Non-pigmented ciliary epithelial cell (primary cell): ENCODE results near the gene GTSF1L.

Experiments
- DNase-seq: peaks from one replicate; pipeline ENCODE4 v3.0.0-alpha.2; 2010; ENCODE audit warnings: low read depth

GTSF1L gene

DNA sequence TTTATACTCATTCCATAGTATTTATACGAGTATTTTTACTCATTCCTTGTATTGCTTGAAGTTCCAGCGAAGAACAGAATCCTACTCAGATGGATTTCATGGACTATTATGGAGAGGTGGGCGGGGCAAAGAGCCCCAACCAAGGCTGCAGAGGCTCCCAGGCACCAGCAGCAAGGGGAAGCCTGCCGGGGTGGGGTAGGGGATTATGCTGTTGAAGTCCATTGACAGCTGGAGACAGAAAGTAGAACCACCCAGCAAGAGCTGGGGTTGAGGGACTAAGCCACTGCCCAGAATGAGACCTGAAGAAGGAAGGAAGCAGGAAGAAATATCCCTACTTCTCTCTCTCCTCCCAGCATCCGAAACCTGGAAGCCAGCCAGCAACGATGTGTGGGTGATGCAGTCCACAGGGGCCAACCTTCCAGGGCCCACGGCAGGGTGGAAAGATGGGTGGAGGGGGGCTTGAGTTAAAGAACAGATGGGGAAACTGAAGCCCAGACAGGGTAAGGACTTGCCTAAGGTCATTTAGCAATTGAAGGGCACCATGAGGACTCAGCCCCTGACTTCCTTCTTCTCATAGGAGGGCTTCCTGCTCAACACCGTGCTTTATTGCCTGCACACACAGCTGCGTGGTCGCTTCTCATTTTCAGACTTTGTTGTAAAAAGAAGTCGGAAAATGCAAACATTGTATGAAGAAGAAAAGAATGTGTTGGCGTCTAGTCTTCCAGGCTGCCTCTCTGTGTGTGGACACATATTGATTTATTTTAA is 18.3 kb upstream of the GTSF1L start:
- no peak for DNase-seq

DNA sequence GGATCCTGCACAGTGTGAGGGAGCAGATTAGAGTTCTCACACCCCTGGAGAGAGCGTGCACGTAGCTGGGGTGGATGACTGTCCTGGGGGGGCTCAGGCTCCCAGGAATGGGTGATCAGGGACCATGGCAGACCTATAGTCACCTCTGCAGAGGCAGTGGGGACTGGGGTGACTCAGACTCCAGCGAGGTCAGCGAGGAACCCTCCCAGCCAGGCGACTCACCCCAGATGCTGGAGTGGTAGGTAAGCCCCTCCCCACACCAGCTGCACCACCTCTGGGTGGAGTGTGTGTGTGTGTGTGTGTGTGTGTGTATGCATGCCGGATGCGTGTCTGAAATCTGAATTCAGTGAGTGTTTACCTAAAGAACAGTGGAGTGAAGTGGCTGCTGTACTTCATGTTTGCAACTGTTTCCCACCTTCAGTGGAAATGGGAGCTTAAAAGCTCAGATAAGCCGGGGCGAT is 17.4 kb upstream of the GTSF1L start:
- DNase-seq, result no peak

DNA sequence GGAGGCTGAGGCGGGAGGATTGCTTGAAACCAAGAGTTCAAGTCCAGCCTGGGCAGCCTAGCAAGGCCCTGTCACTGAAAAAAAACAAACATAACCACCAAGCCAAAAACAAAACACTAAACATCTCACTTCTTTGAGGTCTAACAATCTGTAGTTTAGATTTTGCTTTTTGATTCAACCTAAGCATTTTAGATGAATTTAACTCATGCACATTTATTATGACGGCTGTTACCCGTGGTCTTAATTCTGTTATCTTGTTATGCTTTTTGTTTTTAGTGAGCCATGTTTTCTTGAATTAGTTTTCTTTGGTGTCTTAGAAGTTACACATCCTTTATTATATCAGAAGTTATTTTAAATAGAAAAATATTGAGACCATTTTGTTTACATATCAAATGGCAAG is 13.8 kb upstream of the GTSF1L start:
- no peak for DNase-seq

DNA sequence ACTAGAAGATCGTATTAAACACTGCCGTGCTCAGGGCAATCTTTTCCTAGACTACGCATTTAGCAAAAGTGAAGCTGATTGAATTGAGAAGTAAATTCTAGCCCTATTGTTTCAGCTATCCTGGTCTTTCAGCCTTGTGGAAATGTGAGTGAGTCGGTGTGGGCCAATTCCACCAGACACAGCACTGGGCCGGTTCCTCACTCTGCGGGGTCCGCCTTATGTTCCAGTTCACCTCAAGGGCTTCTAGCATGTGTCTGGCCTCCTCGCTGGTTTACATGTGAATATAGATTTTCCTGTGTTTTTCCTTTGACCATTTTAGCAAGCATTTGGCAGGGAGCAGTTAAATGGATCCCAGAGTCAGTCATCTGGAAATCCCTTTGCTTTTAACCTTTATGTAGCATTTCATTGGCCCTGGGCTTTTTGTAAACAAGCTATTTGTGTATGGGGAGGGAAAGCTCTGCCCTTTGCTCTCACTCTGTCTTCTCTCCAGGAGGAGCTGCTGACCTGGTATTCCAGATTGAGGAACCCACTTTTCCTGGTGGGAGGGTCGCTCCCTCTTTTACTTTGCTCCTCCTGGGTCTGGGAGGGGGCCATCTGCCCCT is 12.4 kb upstream of the GTSF1L start:
- no peak for DNase-seq

DNA sequence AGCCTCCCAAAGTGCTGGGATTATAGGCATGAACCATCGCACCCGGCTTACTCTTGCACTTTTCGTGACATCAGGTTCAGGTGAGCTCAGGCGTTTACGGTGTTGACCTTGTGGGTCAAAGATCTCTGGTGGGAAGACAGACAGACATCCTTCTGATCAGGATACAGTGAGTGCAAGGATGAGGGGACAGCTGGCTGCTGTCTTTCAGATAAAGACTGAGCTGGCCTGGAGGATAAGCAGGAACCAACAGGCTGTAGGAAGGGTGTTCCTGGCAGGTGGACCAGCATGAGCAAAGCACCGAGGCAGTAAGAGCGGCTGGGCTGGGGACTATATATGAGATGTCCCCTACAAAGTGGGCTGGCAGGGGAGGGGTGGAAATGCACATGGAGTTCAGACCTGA is 11.1 kb upstream of the GTSF1L start:
- no peak for DNase-seq

DNA sequence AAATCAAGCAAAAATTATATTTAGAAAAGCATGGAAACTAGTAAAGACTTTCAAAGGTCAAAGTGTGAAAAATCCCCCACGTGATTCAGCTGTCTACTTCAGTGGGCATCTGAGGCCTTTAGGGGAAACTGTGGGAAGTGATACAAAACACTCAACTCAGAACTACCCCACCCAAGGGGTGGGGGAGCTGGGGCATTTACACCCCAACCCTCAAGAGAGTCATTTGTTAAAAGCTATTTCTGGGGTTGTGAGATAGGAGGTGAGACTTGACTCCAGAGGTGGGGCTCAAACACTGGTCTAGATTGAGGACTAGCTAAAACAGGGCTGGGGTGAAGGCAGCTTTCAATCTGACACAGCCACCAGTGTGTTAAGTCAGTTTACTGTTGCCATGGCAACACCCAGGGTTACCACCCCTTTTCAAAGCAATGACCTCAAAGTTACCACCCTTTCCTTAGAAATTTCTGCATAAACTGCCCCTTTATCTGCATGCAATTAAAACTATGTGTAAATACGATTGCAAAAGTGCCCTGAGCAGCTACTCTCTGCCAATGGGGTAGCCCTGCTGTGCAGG is 9.9 kb upstream of the GTSF1L start:
- DNase-seq, result no peak

DNA sequence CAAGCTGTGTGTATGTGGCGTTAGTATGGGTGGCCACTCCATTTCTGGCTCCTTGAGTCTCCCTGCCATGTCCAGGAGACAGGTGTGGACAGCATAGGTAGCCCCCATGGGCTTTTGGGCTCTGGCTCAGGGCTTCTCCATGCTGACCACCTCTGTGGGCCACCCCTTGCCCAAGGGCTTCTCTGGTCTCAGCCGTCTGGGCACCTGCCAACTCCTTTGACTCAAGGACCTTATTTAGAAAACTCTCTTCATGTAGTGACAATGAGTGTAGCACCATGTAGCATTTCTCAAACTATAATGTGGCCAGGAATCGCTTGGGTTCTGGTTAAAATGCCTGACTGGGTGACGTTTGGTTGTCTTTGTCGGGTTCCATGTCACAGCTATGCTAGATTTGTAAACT is 5.1 kb upstream of the GTSF1L start:
- no peak for DNase-seq

DNA sequence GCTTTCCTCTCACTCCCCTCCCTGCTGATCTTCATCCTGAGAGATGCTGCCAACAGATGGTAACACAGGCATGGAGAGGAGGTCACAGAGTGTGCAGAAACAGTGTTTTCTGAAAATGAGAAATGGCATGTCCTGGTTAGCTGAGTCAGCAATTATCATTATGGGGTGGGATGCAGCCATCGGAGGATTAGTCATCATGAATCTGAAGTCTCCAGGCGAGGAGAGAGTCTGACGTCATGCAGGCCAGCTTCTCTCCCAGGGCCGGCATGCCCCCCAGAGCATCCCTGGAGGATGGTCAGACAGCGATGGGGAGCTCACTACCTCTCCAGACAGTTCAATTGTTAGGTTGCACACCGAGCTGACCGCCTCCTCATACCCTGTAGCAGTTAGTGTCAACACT is 4.7 kb upstream of the GTSF1L start:
- DNase-seq, result no peak

DNA sequence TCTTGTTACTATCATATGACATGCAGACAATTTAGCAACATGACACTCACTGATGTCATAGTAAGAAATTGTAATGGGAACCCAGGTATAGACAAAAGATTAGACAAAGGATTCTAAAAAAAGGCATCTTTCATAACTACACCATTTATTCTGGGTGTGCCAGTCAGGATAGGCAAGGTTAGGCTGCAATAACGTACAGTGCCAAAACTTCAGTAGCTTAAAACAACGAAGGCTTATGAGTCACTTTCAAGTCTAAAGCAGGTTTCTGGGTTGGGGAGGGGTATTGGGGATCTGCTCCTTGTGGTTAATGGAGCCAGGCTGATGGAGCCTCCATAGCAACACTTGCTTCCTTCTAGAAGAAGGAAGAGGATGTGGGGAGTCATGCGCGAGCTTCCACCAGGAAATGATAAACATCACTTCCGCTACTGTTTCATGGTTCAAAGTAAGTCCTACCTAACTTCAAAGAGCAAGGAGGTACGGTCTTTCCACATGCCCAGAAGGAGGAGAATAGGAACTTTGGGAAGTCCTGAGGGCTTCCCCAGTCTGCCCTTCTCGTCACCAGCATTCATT is 2.0 kb upstream of the GTSF1L start:
- DNase-seq, result no peak

DNA sequence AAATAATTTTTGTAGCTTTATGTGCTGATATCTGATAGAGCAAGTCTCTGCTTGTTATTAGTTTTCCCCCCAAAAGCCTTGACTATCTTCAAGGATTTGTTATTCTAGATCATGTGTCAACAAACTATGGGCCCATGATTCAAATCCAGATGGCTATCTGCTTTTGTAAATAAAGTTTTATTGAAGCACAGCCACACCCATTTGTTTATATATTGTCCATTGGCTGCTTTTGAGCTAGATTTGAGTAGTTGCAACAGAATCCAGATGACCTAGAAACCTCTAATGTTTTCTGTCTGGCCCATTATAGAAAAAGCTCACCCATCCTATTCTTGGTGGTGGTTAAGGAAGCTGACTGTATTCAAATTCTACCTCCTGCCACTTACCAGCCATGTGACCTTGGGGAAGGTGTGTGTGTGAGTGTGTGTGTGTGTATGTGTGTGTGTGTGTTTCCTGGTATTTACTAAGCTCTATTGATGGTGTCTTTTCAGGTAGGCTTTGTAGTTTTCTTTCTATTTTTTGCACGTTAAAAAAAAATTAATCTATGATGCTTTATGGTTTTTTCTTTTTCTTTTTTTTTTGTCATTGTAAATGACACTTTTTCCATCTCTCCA is 1.3 kb upstream of the GTSF1L start:
- DNase-seq, result no peak

DNA sequence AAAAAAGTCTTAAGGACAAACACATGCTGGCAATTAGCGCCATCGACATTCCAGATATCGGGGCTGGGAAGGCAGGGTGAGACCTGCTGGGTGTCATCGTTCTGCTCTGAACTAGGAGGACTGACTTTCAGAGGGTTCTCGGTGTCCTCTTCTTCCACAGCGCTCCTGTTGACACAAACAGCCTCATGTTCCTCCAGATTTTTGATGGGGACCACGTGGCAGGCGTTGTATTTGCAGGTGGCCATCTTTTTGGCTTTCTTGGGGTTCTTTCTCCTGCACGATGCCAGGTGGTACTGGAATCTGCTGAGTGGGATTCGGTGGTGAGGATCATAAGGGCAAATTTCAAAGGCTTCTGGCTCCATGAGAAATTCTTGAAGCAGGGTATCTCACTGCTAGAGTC is 469 bp downstream of the GTSF1L start:
- no peak for DNase-seq

DNA sequence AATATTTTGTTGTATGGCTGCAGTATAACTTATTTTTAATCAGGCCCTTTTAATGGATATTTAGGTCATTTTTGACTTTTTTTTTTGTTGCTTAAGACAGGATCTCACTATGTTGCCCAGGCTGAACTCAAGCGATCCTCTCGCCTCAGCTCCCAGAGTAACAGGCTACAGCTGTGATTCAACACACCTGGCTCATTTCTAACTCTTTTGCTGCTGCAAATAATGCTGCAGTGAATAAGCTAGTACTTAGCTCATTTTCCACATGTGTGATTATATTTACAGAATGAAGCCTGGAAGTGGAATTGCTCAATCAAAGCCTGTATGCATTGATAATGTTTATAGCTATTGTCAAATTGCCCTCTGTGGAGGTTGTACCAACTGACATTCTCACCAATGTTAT is 1.1 kb downstream of the GTSF1L start:
- no peak for DNase-seq

DNA sequence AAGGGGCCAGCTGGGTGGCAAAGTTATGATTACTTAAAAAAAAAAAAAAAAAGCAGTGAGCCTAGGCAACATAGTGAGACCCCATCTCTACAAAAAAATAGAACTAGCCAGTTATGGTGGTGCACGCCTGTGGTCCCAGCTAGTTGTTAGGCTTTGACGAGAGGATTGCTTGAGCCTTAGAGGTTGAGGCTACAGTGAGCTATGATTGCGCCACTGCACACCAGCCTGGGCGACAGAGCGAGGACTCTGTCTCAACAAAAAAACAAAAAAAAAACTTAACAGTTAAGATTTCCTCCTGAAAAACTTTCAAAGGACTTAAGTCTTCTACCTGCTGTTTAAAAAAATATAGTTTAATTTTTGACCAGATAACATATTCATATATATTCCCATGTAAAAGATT is 2.4 kb downstream of the GTSF1L start:
- DNase-seq, result no peak

DNA sequence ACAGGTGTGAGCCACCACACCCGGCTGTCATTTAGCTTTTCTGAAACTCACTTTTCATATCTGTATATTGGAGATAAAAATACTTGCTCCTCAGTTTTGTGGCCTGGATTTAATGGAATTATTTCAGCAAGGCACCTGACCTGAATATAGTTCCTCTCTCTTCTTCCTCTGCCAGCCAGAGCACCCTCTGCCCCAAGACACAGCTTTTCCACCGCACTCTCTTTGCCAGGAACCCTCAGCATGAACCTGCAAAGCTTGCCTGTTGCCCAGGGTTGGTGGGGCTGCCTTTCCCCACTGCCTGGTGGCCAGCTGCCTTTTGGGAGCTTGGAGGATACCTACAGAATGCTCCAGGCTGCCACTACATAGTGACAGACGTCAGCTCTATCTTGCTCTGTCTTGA is 3.1 kb downstream of the GTSF1L start:
- DNase-seq, result no peak

DNA sequence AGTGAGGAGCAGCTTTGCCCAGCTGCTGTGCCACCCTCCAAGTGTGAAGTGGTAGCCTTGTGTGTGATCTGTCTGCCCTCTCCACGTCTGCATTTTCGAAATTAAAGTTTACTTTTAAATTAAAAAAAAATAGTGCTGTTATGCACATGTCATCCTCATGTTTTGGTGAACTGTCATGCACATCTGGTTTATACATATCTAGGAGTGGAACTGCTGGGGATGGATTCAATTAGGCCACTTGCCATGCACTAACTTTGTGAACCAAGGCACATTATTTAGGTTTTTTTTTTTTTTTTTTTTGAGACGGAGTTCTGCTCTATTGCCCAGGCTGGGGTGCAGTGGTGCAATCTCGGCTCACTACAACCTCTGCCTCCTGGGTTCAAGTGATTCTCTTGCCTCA is 3.6 kb downstream of the GTSF1L start:
- DNase-seq, result no peak

DNA sequence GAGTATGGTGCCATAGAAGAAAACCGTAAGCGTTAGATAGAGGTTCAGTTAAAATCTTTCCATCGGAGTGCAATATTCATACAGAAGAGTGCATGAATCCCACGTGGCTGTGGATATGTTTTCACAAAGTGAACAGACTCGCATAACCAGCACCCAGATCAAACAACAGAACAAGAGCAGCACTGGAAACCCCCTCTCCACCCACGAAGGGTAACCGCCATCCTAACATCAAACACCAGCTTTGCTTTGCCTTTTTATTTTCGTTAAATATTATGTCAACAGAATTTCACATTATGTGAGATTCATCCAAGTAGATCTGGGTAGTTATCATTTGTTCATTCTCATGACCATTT is 4.7 kb downstream of the GTSF1L start:
- no peak for DNase-seq

DNA sequence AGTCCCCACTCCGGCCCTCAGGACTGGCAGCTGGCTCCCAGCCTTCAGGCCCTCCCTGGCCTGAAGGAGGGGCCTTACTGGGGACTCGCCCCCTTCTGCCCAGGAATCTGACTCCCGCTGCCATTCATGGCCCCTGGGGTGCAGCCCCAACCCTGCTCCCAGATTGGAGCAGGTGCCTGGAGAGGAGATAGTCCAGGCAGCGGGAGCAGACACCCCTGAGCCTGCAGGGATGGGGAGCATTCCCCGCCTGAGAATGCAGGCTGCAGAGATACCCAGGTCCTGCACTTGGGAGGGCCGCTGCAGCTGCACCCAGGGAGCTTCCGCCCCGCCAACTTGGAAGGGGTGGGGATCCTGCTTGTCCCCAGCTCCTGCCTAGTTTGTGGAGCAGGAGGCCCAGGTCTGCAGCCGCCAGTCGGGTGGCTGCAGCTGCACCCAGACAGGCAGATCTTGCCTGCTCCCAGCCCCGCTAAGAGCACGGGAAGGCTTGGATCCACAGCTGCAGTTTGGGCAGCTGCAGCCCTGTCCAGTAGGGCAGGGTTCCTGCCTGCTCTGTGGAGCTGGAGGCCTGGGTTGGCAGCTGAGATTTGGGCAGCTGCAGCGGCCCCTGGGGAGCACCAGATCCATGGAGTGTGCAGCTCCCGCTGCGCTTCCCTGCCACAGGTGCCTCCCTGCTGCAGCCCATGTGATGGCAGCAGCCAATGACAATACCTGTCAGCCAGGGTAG is 5.2 kb downstream of the GTSF1L start:
- no peak for DNase-seq

DNA sequence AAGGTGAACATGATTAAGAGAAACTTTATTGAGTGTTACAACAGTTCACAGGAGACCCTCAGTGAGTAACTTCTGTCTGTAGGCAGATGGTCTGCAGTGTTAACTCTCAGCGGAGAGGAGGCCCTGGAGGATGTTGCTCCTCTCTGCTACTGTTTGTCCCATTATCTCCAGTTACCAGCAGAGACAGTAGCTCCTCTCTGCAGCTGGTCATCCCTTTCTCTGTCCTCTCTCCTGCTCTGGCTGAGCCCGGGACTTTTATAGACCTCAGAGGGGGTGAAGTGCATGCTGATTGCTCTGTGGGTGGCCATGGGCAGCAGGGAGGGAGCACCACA is 5.7 kb downstream of the GTSF1L start:
- no peak for DNase-seq

DNA sequence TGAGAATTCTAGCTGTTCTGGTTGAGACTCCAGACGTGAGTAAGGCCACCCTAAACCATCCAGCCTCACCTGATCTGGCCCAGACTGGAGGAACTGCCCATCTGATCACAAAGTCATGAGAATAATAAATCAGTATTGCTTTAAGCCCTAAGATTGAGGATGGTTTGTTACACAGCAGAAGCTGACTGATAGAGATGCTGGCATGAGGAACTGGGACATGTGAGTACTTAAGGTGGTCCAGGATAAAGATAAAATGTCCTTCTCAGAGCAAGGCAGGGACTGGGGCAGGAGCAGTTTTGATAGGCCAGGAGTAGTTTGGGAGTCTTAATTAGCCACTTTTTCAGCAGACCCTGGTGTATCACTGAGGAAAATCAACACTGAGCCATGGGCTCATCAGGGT is 6.8 kb downstream of the GTSF1L start:
- DNase-seq, result no peak

DNA sequence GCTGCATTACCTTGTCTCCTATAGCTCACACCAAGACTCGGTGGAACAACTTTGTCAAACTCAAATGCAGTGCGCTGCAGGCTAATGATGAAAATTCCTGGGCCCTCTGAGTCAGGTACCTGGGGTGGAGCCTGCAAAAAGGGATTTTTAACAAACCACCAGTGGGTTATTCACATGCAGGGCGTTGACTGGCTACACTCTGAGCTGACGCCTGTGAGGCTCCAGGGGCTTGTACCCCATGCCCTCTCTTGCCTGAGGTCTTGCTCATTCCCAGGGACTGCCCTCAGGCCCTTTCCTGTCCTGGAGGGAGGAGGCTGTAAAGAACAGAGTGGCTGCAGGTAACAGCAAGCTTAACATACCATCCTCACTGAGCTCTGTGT is 9.2 kb downstream of the GTSF1L start:
- DNase-seq, result no peak

DNA sequence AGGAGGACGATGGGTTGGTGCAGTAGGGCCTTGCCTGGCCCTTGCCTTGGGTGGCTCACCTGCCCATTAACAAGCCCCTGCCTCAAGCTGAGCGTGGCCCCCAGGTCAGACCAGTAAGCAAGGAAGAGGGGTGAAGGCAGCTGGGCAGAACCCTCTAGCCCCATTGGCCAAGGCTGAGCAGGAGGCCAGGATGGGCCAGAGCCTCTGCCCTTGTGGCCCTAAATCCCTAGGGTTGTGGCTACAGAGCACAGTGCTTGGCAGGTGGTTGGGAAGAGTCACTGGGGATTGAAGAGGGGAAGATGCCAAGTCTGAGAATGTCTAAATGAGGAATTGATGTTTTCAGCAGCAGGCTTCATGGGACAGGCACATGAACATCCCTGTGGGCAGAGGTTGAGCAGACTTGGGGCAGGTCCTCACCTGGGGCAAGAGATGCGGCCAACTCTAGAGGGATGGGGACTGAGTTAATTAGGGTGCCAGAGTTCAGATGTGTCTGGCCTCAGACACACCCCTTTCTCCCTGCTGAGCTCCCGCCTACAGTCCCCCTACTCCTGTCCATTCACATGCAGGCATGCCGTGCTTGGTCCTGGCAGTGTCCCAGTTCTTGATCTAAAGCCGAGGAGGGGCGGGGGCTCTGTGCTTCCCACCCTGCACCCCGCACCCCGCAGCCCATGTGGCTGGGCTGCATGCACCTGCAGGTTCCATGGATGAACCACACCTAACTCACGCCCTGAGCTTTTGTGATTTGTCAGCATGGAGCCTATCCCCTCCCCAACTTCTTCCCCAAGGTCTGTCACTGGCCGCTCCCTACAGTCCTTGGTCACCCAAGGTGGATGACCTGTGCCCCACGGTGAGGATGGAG is 9.8 kb downstream of the GTSF1L start:
- DNase-seq, result no peak

DNA sequence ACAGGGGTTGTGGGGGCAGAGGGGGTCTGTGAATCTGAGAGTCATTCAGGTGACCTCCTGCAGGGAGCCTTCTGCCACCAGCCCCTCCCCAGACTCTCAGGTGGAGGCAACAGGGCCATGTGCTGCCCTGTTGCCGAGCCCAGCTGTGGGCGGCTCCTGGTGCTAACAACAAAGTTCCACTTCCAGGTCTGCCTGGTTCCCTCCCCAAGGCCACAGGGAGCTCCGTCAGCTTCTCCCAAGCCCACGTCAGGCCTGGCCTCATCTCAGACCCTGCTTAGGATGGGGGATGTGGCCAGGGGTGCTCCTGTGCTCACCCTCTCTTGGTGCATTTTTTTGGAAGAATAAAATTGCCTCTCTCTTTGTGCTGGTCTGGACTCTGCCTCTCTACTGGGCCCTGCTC is 10.7 kb downstream of the GTSF1L start:
- no peak for DNase-seq
